Measurements from ENCODE around the gene PTGES2.

Gene PTGES2

GRCh38 chr9:128153060-128153946 is 25.8 kb upstream of the PTGES2 start:
- DNase-seq, result no peak

- DNase-seq, result no peak
Measured at GRCh38 chr9:128152133-128153059, 24.9 kb upstream of the PTGES2 start.

GRCh38 chr9:128151309-128152132 is 24.0 kb upstream of the PTGES2 start:
- no peak for DNase-seq

GRCh38 chr9:128150594-128151308 is 23.2 kb upstream of the PTGES2 start:
- no peak for DNase-seq

- DNase-seq, result no peak
Measured at GRCh38 chr9:128149951-128150593, 22.5 kb upstream of the PTGES2 start.

- DNase-seq, result no peak
Measured at GRCh38 chr9:128149001-128149701, 21.6 kb upstream of the PTGES2 start, which contains the start of gene LCN2. TSS of gene LCN2 (plus strand) at chr9:128149453. CDS start at chr9:128149526, 73 bp downstream.

GRCh38 chr9:128148509-128149000 is 21.0 kb upstream of the PTGES2 start:
- no peak for DNase-seq

- no peak for DNase-seq
Measured at GRCh38 chr9:128146591-128147120, 19.1 kb upstream of the PTGES2 start.

- DNase-seq, result no peak
Measured at GRCh38 chr9:128145951-128146351, 18.4 kb upstream of the PTGES2 start.

- DNase-seq, result no peak
Measured at GRCh38 chr9:128145536-128145935, 18.0 kb upstream of the PTGES2 start.

- no peak for DNase-seq
Measured at GRCh38 chr9:128144239-128145181, 17.0 kb upstream of the PTGES2 start.

GRCh38 chr9:128143525-128144238 is 16.2 kb upstream of the PTGES2 start:
- DNase-seq, result no peak

GRCh38 chr9:128142596-128142995 is 15.1 kb upstream of the PTGES2 start:
- DNase-seq, result no peak

- DNase-seq, result no peak
Measured at GRCh38 chr9:128142061-128142460, 14.5 kb upstream of the PTGES2 start.

- DNase-seq, result no peak
Measured at GRCh38 chr9:128141604-128142003, 14.1 kb upstream of the PTGES2 start.

- DNase-seq, result no peak
Measured at GRCh38 chr9:128139621-128140020, 12.1 kb upstream of the PTGES2 start.

GRCh38 chr9:128138001-128138400 is 10.5 kb upstream of the PTGES2 start:
- DNase-seq, result no peak
